ENCODE data around the gene DNAH14. TPM values are rescaled to one million over a fixed set of nuclear protein-coding genes. Genes with fewer than 3 reads are reported as not detected.

Gene DNAH14
- total RNA-seq, 2 experiments from 2014 or later = not detected

DNA sequence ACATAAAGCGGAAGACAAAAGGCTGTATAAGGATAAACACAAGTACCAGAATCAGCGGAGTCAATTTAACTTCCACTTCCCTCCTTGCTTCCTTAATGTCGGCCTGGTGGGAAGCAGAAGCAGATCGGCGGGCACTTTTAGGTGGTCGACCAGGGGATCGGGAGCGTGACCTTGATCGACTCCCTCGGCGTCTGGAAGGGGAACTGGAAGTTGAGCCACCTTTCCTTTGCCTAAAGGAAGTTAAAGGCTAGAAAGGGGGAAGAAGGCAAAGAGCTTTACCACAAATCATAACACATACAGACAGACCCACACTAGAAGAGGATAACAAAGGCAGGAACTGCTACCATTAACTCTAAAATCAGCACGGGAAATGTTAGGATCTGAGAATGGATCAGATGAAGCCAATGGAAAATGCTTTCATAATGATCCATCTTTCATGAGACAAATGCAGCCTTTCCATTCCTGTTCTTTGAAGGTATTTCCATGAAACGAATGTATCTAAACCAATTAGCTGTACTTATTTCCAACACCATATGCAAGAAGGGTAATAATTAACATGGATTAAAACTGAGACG lies 492.6 kb downstream of the DNAH14 start:
- peaks cover 49% of the 10 kb centered on the region for H3K4me1 Mint-ChIP-seq (ENCODE audit: low read depth)
- H3K36me3 Mint-ChIP-seq (ENCODE audit: low read depth) = peaks cover 72% of the 10 kb centered on the region
- H3K27ac Mint-ChIP-seq = peak overlapping the region; percentile 63
- no peak for DNase-seq
- no peak overlapping the region for H3K4me3 Mint-ChIP-seq
- ChIA-PET CTCF (no interaction called here), POLR2A (interaction anchor here (1.1 kb wide), 1 partner anchor 22 kb away, joined by 3 read pairs; no protein-coding TSS in a partner anchor)
- ATAC-seq = no peak
- no peaks in the 10 kb centered on the region for H3K9me3 Mint-ChIP-seq (ENCODE audit: insufficient read depth)
- no peaks in the 10 kb centered on the region for H3K27me3 Mint-ChIP-seq (ENCODE audit: low read depth)

DNA sequence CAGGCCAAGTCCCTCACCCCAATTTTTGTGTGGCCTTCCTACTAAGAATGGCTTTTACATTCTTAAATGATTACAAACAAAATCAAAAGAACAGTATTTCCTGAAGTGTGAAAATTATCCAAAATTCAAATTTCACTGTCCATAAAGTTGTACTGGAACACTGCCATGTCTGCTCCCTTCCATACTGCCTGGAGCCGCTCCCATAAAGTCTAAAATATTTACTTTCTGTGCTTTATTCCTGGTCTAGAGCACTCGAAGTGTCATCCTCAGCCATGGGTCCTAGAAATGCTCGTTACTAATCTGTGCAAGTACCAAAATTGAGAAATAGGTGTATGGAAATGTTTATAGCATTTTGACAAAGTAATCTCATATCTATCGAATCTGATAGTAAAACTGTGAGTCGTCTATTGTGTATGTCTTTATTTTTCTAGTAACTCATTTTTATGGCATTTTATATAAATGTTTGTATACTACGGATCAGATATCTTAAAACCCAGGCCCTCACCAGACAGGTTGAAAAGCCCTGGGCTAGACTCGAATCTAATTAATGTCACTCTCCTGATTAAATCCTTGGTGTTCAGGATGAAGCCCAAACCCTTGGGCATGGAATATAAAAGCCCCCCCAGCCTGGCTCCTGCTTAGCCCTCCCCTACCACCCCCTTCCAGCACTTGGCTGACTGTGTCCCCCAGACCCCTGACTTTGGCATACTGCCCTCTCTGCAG lies 493.5 kb downstream of the DNAH14 start:
- no peak for DNase-seq
- POLR2A ChIA-PET = no interaction called here
- Mint-ChIP-seq H3K4me3 (no peak overlapping the region), H3K27ac (peak overlapping the region; percentile 71), H3K27me3 (ENCODE audit: low read depth) (no peaks in the 10 kb centered on the region), H3K4me1 (ENCODE audit: low read depth) (peaks cover 49% of the 10 kb centered on the region), H3K9me3 (ENCODE audit: insufficient read depth) (no peaks in the 10 kb centered on the region), H3K36me3 (ENCODE audit: low read depth) (peaks cover 66% of the 10 kb centered on the region)
- no peak for ATAC-seq
- CTCF ChIA-PET = interaction anchor here (0.7 kb wide), 1 partner anchor 19 kb away, joined by 3 read pairs; no protein-coding TSS in a partner anchor

DNA sequence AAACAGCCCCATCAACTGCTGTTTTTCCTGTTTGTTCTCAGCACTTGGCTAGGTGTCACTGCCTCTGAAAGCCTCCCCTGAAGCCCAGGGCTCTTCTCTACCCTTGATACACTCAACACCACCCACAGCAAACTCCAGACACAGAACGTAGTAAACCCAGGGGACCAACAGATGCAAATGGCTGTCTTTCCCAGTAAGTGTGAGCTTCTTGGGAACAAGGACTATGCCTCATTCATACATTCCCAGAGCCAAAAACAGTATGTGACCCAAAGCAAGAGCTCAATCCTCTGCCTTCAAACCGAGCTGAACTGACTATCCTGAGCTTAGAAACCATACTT lies 494.0 kb downstream of the DNAH14 start:
- H3K36me3 Mint-ChIP-seq (ENCODE audit: low read depth) = peaks cover 62% of the 10 kb centered on the region
- DNase-seq (no peak), ATAC-seq (no peak)
- H3K4me1 Mint-ChIP-seq (ENCODE audit: low read depth) = peaks cover 48% of the 10 kb centered on the region
- peak overlapping the region; percentile 71 for H3K27ac Mint-ChIP-seq
- no peak overlapping the region for H3K4me3 Mint-ChIP-seq
- POLR2A ChIA-PET = no interaction called here
- CTCF ChIA-PET = interaction anchor here (0.7 to 2.0 kb wide), 3 partner anchors 18 to 50 kb away, joined by 3 to 6 read pairs (median 3); no protein-coding TSS in a partner anchor
- H3K9me3 Mint-ChIP-seq (ENCODE audit: insufficient read depth) = no peaks in the 10 kb centered on the region
- no peaks in the 10 kb centered on the region for H3K27me3 Mint-ChIP-seq (ENCODE audit: low read depth)

DNA sequence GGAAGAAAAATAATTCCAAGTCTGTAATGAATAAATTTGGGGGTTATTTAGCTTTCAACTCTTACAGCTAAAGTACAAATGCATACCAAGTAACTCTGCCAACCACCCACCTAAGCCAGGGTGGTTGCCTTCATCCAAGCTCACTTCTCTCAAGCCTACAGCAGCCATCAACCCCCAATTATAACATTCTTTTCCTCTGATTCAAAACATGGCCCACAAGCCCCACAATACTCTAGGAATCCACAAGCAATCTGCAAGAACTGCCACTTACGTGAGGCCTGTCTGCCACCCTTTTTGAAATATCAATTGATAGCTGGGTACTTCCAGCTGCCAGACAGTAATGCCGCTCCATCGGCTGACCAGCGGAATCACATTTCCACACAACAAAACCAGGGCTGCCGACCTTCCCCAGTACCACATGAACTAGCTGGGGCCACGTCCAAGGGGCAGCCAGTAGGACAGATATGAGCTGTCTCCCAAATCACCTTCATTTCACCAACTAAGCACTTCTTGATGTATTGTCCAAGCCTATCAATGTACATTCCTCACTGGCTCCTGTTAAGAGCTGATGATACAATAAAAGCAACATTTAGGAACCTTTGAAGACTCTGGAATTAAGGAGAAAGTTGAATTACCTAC lies 495.2 kb downstream of the DNAH14 start:
- CTCF ChIA-PET = interaction anchor here (1.0 to 10.6 kb wide), 8 partner anchors 8 to 50 kb away, joined by 3 to 139 read pairs (median 6); no protein-coding TSS in a partner anchor

DNA sequence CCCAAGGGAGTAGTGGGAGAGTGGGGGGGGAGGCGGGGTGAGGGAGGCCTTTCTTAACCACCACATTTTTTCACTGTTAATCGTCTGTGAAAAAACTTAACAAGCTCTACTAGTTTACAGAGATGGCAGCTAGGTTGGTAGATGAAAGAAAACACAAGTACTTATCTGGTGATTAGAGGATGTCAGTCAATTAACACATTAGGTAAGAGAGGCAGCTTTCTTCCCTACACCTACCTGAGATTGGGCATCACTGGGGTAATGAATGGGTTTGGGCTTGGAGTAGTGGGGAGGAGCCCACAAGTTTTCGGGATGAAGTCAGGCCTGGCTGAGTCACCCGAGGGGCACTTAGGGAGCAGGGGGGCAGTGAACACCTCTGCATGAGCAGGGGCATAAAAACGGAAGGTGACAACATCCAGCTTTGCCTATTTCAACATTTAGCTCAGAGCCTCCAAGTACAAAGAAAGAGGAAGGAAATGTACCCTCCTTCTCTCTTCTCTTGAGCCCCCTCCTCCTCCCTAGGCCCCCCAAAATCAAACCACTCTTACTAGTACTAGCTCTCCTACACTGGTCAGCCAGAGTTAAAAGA lies 495.8 kb downstream of the DNAH14 start:
- peaks cover 60% of the 10 kb centered on the region for H3K4me1 Mint-ChIP-seq (ENCODE audit: low read depth)
- H3K27ac Mint-ChIP-seq = peak overlapping the region; percentile 86
- no peaks in the 10 kb centered on the region for H3K27me3 Mint-ChIP-seq (ENCODE audit: low read depth)
- H3K9me3 Mint-ChIP-seq (ENCODE audit: insufficient read depth) = no peaks in the 10 kb centered on the region
- ChIA-PET POLR2A (interaction anchor here (0.6 to 6.1 kb wide), 9 partner anchors 15 to 560 kb away, joined by 3 to 104 read pairs (median 4); no protein-coding TSS in a partner anchor), CTCF (interaction anchor here (0.7 to 10.6 kb wide), 9 partner anchors 9 to 106 kb away, joined by 3 to 139 read pairs (median 6); no protein-coding TSS in a partner anchor)
- H3K36me3 Mint-ChIP-seq (ENCODE audit: low read depth) = peaks cover 51% of the 10 kb centered on the region
- peak overlapping the region; percentile 92 for H3K4me3 Mint-ChIP-seq
- no peak for DNase-seq
- ATAC-seq = no peak

More for the DNA sequence above, 495.2 kb downstream of the DNAH14 start:
- H3K9me3 Mint-ChIP-seq (ENCODE audit: insufficient read depth) = no peaks in the 10 kb centered on the region
- no peak for ATAC-seq
- H3K27ac Mint-ChIP-seq = peak overlapping the region; percentile 86
- H3K27me3 Mint-ChIP-seq (ENCODE audit: low read depth) = no peaks in the 10 kb centered on the region
- no peak for DNase-seq
- POLR2A ChIA-PET = interaction anchor here (0.6 to 6.1 kb wide), 10 partner anchors 15 to 560 kb away, joined by 3 to 104 read pairs (median 4); no protein-coding TSS in a partner anchor
- H3K36me3 Mint-ChIP-seq (ENCODE audit: low read depth) = peaks cover 54% of the 10 kb centered on the region
- H3K4me1 Mint-ChIP-seq (ENCODE audit: low read depth) = peaks cover 57% of the 10 kb centered on the region
- peak overlapping the region; percentile 48 for H3K4me3 Mint-ChIP-seq

DNA sequence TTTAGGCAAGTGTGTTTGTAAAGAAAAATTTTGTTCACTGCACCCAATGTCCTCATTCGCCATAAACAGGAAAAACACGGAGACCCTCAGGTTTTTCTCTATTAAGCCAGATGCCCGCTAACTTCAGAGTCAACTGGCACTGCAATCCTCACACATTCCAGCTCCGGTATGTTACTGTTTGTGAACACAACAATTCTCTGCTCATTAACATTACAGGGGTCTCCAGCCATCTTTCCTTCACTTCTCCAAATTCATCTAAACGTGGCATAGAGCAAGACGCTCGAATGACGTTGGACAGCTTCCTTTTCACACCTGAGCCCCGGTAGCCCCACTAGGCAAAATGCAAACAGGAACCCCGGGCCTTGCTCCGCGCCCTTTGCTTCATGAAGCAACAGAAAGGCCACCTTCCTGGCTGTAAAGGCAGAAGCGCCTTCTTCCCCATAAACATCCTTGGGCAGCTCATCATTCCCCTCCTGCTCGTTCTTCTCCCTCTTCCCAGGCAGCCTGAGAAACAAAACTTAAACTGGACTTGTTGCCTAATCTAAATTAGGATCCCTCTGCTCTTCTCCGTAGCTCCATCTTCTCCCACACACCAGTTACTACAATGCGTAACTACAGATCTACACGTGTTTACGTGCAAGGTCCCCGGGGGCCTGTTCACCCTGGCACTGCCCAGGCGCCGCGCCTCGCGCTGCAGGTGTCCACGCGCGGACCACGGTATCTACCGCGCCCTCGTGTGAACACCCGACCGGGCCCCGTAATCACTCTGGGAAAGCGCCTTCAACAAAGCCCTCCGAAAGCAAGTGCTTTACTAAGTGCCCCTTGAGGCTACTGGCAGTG lies 497.1 kb downstream of the DNAH14 start:
- H3K27ac Mint-ChIP-seq = peak overlapping the region; percentile 86
- ChIA-PET POLR2A (interaction anchor here (0.8 to 6.1 kb wide), 10 partner anchors 9 to 351 kb away, joined by 3 to 104 read pairs (median 9); partner anchors contain the start of gene SRP9), CTCF (interaction anchor here (0.6 to 10.6 kb wide), 4 partner anchors 17 to 48 kb away, joined by 3 to 139 read pairs (median 26); no protein-coding TSS in a partner anchor)
- H3K36me3 Mint-ChIP-seq (ENCODE audit: low read depth) = peaks cover 43% of the 10 kb centered on the region
- DNase-seq = peak; percentile 58
- no peaks in the 10 kb centered on the region for H3K9me3 Mint-ChIP-seq (ENCODE audit: insufficient read depth)
- peaks cover 61% of the 10 kb centered on the region for H3K4me1 Mint-ChIP-seq (ENCODE audit: low read depth)
- H3K4me3 Mint-ChIP-seq = peak overlapping the region; percentile 92
- ATAC-seq = peak; percentile 12
- H3K27me3 Mint-ChIP-seq (ENCODE audit: low read depth) = no peaks in the 10 kb centered on the region

DNA sequence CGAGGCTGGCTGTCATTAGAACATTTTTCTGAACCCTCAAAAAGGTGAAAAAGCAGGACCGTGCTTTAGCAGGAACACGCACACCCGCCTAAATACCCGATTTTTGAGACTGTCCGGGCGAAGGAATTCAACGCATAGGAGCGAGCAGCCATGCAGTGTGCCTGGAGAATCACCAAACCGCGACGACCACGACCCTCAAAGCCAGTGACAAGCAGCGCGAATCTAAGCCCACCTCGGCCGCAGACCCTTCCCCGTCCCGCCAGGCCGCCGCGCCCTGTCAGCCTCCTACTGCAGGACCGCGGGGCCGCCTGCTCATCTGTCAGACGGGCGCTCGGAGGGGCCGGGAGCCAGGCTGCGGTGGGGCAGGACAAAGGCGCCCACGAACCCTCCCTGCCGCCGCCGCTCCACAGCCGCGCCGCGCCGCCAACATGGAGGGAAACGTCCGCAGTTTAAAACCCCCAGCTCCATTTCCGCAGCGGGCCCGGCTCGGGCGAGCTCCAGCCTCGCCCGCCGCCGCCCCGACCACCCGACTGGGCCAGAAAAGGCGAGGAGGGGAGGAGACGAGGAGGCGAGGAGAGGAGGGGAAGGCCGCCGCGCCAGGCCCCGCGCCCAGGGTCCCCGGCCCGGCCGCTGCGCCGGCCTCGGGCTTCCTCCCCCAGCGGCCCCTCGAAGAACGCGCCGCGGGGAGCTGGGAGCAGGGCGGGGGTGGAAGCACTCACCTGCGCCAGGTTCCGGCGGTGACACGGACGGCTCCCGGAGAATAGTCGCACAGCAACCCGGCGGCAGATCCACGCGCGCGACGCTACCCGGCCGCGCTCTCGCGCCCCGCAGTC lies 498.0 kb downstream of the DNAH14 start, which contains the start of gene LBR:
Gene LBR (minus strand): TSS at position 804 of the 833 bp plus-strand sequence. CDS start 3,963 bp downstream, outside the sequence.
- Mint-ChIP-seq H3K27ac (peak within 1 kb of the TSS; percentile 95), H3K36me3 (ENCODE audit: low read depth) (peaks cover 36% of the 10 kb centered on the region), H3K4me1 (ENCODE audit: low read depth) (peaks cover 56% of the 10 kb centered on the region), H3K4me3 (peak within 1 kb of the TSS; percentile 92), H3K9me3 (ENCODE audit: insufficient read depth) (no peaks in the 10 kb centered on the region), H3K27me3 (ENCODE audit: low read depth) (no peaks in the 10 kb centered on the region)
- POLR2A ChIA-PET = interaction anchor here (0.8 to 6.1 kb wide), 19 partner anchors 9 to 635 kb away, joined by 3 to 104 read pairs (median 7); partner anchors contain the start of genes H3-3A, SDE2 and SRP9
- DNase-seq = peak; percentile 59
- CTCF ChIA-PET = interaction anchor here (0.8 to 10.6 kb wide), 6 partner anchors 16 to 350 kb away, joined by 3 to 139 read pairs (median 13); partner anchors contain the start of gene SRP9
- ATAC-seq = peak; percentile 31

DNA sequence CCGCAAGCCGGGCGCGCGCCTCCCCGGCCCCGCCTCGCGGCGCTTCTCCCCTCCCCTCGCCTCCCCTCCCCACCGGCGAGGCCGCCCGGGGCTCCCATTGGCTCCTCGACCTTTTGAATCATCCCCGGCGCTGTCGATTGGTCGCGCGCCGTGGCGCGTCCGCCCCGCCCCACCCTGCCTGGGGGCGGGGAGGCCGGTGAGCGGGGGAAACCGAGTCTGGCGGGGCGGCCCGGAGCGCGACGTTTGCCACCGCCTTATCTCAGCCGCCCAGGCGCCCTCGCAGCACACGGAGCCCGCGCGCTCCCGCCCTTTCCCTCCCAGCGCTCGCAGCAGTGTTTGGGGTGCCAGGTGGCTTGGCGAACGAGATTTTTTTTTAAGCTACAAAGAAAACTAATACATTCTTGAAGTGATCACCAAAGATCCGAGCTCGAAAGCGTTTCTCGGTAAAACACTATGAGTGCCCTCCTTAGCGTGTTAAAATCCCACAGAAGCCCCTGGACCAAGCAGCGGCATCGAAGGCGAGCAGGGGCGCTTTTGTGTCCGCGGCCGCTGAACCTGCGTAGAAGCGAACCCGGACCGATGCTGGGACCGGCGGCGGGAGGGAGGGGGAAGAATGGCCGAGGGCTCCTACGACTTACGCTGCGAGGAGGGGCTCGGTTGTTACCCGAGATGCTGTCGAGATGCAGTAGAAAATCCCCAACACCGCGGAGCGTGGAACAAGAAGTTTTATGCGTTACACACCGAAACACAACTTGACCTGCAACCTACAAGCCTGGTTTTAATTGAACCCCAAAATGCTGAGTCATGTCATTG lies 498.8 kb downstream of the DNAH14 start:
- no peaks in the 10 kb centered on the region for H3K27me3 Mint-ChIP-seq (ENCODE audit: low read depth)
- ChIA-PET CTCF (interaction anchor here (0.8 to 10.6 kb wide), 6 partner anchors 15 to 349 kb away, joined by 3 to 139 read pairs (median 13); partner anchors contain the start of gene SRP9), POLR2A (interaction anchor here (0.6 to 6.1 kb wide), 22 partner anchors 10 to 634 kb away, joined by 3 to 104 read pairs (median 5); partner anchors contain the start of genes H3-3A, SDE2 and SRP9)
- H3K4me1 Mint-ChIP-seq (ENCODE audit: low read depth) = peaks cover 48% of the 10 kb centered on the region
- peak overlapping the region; percentile 90 for H3K4me3 Mint-ChIP-seq
- DNase-seq (peak; percentile 94), ATAC-seq (peak; percentile 92)
- peaks cover 29% of the 10 kb centered on the region for H3K36me3 Mint-ChIP-seq (ENCODE audit: low read depth)
- no peaks in the 10 kb centered on the region for H3K9me3 Mint-ChIP-seq (ENCODE audit: insufficient read depth)
- peak overlapping the region; percentile 95 for H3K27ac Mint-ChIP-seq

DNA sequence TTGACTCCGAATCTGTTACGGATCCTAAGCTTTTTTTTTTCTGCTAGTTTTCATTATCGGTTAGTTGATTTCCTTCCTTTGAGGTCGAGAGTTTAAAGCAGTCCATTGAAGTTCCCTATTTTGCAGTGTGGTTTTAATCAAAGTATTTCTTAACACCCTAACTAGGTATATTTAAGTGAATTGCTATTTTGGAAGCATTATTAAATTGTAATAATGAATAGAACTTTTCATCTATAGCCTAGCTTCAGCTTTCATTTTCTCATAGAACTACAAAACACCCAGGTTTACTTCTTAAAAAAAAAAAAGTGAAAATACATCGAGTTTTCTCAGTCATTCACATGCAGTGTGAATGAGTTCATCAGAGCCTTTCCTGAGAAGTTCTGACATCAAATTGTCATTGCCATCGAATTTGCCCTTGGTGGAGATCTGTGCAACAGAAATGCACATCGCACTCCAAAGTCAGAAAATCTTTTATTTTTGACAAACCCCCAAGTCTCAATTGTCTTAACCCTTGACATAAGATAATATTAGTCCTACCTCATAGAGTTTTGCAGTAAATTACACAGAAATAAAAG lies 499.5 kb downstream of the DNAH14 start:
- ChIA-PET POLR2A (interaction anchor here (0.6 to 6.1 kb wide), 18 partner anchors 11 to 634 kb away, joined by 3 to 104 read pairs (median 6); partner anchors contain the start of genes H3-3A, SDE2 and SRP9), CTCF (interaction anchor here (1.0 to 10.6 kb wide), 4 partner anchors 14 to 48 kb away, joined by 3 to 139 read pairs (median 26); no protein-coding TSS in a partner anchor)
- Mint-ChIP-seq H3K4me1 (ENCODE audit: low read depth) (peaks cover 41% of the 10 kb centered on the region), H3K4me3 (peak overlapping the region; percentile 90), H3K27me3 (ENCODE audit: low read depth) (no peaks in the 10 kb centered on the region), H3K9me3 (ENCODE audit: insufficient read depth) (no peaks in the 10 kb centered on the region), H3K36me3 (ENCODE audit: low read depth) (peaks cover 22% of the 10 kb centered on the region), H3K27ac (peak overlapping the region; percentile 95)
- DNase-seq = no peak
- ATAC-seq = no peak

All from activated CD8-positive, alpha-beta T cell treated with anti-CD3 and anti-CD28 coated beads, Interleukin-2, amount 10 ng/mL, durations not matched to agents 7 days and 5 days (primary cell).